NK-92 (cell line): ENCODE measurements around the gene SLC25A13.
"Not testable (repeated sequence)": the region's sequence is repeated elsewhere in the genome, so short reads cannot be mapped to it uniquely, and the experiment has no call there.

ENCODE experiments used
- DNase-seq: peaks from one replicate; lab custom pipeline; 2025; ENCODE audit not compliant: unreplicated experiment; lab: John Stamatoyannopoulos, UW

Gene SLC25A13

DNA sequence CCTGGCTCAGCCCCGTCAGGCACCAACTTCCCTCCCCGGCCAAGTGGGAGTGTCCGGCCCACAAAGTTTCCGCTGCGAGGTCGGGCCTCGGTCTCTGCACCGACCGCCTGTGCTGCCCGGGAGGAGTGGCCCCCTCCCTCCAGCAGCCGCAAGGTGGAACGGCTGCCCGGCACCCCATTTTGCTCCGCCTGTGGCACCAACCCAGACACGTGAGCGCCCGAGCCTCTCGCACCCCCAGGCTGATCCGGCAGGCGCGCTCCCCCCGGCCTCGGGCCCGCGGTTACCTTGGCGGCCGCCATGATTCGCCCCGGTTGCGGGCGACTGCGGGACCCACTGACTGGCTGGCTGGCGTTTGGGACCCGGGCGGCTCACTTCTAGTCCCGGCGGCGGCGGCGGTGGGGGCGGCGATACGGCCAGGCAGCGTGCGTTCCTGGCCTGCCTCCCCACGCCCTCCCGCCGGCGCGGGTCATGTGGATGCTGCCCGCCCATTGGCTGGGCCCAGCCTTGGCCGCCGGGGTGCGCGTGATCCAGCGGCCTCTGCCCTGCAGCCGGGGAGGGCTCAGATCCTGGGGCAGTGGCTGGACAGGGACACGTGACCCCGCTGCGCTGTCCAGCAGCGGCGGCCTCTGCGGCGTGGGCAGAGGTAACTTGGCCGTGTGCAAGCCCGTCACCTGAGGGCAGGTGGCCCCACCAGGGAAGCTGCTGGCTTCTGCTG lies at the start of gene SLC25A13:
Gene SLC25A13, minus strand, starts transcription at position 441 of the 715 bp plus-strand sequence. Its CDS starts 142 bp downstream, at position 299.
- DNase-seq, result no peak

- not testable (repeated sequence) for DNase-seq
Measured at GRCh38 chr7:96365916-96366315, 44.0 kb upstream of the SLC25A13 start.

DNA sequence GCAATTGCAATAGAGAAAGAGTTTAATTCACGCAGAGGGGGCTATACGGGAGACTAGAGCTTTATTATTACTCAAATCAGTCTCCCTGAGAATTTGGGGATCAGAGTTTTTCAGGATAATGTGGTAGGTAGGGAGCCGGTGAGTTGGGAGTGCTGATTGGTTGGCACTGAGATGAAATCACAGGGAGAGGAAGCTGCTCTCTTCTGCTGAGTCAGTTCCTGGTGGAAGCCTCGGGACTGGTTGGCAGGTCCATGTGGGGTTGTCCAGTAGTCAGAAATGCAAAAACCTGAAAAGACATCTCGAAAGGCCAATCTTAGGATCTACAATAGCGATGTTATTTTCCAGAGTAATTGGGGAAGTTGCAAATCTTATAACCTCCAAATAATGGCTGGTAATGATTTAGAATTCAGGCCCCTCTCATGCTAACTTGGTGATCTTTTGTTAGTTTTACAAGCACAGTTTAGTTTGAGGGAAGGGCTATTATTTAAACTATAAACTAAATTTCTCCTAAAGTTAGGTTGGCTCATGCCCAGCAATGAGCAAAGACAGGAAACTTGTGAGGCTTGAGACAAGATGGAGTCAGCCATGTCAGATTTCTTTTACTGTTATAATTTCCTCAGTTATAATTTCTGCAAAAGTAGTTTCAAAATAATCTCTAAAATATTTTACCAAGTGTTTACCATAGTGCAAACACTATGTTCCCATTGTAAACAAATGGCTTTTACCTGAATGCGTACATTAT lies 39.4 kb upstream of the SLC25A13 start:
- no peak for DNase-seq

GRCh38 chr7:96359876-96360275 lies 38.0 kb upstream of the SLC25A13 start:
- DNase-seq, result no peak

- not testable (repeated sequence) for DNase-seq
Measured at GRCh38 chr7:96358236-96358971, 36.5 kb upstream of the SLC25A13 start.

DNA sequence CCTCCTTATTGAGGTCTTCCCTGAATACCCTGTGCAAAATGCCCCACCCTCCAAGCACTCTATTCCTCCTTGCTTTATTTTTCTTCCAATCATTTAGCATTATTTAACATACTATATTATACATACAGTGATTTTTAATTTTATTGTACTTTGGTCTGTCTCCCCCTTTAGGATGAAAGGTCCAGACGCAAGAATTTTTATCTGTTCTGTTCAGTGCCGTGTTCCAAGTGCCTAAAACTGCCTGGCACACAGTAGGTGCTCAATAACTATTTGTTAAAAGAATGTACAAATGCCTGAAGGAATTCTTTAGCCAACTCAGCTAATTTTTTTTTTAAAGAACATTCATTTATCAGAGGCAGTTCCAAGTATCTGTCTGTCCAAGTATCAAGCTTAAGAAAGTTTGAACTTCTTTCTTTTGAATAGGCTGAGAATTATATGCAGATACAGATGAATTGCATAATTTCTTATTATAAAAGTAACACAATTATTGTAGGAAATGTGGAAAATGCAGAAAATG lies 34.1 kb upstream of the SLC25A13 start:
- DNase-seq, result no peak

DNA sequence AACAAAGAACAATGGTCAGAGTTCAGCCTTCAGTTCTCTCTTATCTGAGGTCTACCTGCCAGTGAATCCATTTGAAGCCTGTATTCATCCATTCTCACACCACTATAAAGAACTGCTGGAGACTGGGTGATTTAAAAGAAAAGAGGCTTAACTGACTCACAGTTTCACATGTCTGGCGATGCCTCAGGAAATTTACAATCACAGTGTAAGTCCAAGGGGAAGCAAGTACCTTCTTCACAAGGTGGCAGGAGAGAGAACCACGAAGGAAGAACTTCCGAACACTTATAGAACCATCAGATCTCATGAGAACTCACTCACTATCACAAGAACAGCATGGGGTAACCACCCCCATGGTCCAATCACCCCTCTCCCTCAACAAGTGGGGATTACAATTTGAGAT lies 33.0 kb upstream of the SLC25A13 start:
- DNase-seq, result no peak

DNA sequence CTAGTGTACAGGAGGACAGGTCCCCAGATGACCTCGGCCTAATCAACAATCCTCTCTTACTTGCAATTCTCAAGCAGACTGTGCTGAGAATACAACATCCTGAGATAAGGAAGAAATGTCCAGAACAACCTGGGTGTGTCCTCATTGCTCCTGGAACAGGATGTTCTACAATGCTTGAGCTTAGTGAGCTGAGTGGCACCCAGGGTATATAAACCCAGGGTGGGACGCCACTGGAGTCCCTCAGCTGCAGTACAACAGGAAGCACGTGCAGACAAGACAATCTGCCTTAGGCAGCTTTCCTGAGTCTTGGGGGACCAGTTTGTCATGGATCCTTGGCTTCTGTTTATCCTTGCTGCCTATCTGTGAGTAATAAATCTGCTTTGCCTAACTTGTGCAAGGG lies 27.7 kb upstream of the SLC25A13 start:
- no peak for DNase-seq

GRCh38 chr7:96347471-96347870 lies 25.6 kb upstream of the SLC25A13 start:
- DNase-seq, result no peak

- no peak for DNase-seq
Measured at GRCh38 chr7:96346293-96346953, 24.5 kb upstream of the SLC25A13 start.

DNA sequence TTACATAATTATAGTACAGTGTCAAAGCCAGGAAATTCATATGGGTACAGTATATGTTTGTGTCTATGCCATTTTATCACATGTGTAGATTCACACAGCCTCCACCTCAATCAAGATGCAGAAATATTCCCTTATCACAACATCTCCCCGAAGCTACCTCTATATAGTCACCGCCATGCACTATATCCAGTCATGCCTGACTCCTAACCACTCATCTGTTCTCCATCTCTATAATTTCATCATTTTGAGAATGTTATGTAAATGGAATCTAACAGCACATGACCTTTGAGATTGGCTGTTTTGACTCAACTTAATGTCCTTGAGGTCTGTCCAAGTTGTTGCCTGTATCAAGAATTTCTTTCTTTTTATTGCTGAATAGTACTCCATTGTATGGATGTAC lies 22.3 kb upstream of the SLC25A13 start:
- DNase-seq, result no peak

DNA sequence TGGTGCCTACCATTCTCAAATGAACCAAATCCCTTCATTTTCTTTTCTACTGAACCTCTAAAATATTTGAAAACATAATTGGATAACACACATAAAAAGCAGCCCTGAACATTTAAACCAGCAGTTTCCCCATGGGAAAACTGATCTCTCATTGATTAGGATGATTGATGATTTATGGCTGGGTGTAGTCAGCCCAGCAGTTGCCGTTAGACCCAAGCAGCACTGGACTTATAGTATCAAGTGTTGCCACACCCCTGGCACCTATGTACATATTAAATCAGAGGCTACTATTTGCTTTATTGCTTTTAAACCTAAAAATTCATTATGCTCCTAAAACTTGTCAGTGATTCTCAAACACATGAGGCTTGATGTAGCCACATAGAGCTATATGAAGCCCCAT lies 20.2 kb upstream of the SLC25A13 start:
- no peak for DNase-seq

DNA sequence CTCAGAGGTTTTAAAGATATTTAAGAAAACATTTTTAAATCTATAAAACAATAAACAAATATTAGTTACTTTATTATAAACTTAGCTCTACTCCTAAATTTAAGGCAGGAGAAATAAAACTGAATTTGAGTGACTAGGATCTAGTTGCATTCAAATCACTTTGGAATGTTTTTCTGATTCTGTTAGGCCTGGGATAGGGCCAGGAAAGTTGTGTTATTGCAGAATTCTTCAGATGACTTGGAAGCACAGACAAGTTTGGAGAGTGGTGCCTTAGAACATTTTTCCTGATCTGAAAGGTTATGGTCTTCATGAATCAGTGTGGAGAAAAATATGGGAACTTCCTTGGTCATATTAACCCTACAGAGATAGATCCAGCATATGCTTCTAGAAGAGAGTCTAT lies 15.6 kb upstream of the SLC25A13 start:
- no peak for DNase-seq

DNA sequence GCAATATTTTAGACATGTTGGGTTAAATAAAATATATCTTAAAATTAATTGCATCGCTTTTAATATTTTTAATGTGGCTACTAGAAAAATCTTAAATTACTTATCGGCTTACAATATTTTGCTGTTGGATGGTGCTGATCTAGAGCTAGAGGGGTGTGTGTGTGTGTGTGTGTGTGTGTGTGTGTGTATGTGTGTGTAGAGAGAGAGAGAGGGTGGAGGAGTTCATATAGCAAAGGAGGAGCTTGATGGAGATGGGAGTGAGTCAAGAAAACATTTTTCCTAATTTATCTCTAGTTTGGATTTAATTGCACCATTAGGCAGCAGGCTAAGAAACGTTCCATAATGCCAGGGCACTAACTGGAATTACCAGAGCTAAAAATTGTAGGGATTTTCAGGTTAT lies 10.4 kb upstream of the SLC25A13 start:
- DNase-seq, result no peak

- DNase-seq, result no peak
Measured at GRCh38 chr7:96331775-96332174, 9.9 kb upstream of the SLC25A13 start.

DNA sequence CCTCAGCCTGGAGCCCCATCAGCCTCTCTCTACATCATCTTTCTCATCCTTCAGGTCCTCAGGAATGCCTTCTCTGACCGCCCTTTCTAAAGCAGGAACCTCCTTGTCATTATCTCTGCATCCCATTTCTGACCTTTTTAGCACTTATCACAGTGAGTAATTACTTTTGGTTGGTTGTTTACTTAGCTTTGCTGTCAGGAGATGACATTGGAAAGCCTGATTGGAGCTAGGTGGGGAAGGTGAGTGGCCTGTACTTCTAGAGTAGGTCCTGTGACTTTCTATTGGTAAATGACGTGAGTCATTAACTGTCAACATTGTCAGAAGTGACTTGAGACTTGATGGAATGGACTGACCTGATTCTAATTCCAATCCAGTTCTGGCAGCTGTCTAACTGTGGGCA lies 9.3 kb upstream of the SLC25A13 start:
- no peak for DNase-seq

DNA sequence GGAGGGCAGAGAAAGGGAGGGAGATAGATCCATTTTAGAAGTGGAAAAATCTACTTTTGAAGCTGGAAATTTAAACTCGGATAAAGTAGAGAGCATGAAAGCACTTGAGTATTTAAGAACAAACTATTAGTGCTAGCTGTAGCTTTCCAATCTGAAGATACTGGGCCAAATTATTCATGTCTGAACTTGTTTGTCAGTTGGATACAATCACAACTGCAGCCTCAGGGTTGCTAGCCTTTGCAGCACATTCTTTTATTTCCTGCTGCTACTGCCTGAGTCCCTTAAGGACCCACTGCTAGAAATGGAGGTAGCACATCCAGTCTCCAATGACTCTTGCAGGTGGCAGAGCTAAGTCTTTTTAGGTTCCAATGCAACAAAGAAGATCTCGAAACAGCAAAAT lies 8.3 kb upstream of the SLC25A13 start:
- no peak for DNase-seq

DNA sequence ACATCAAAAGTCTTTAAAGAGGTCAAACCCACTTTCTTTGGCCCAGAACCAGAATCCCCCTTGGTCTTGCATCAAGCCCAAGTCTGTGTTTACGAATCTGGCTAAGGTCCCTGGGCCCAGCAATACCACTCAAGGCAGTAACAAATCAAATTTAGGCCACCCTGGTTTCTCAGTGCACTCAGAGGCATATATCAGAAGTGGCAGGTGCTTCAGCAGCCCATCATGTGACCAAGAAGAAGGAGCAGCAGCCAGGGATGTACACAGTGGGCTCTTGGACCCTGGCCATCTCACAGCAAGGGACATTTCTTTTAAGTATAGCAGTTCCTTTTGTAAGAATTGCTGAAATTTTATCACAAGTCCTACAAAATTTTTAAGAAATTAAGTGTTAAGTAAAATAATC lies 7.3 kb upstream of the SLC25A13 start:
- no peak for DNase-seq

DNA sequence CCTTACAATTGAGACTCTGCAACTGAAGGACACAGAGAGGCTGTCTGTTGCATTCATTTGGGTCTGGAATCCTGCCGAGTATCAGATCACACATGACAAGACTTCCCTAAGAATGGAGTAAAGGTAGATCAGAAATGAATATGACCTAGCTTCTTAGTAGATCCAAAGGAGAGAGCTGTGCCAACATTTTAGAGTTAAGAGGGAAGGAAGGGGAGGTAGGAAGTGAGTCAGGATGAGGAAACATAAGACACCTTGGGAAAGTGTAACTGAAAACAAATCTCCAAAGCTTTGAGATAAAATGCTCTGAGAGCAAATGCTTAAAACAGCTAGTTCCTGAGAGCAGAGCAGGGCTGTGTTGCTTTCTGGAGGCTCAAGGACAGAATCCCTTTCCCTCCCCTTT lies 6.1 kb upstream of the SLC25A13 start:
- no peak for DNase-seq

GRCh38 chr7:96327429-96327828 lies 5.5 kb upstream of the SLC25A13 start:
- no peak for DNase-seq

- DNase-seq, result not testable (repeated sequence)
Measured at GRCh38 chr7:96326752-96327151, 4.9 kb upstream of the SLC25A13 start.
